Subcutaneous adipose tissue (tissue), 4 donors: ENCODE results near the gene APCDD1L. TPM values are rescaled to one million over a fixed set of nuclear protein-coding genes. Genes with fewer than 3 reads are reported as not detected.

Source experiments
- CTCF ChIP-seq: fragments of 450-650 bp; IDR thresholded peaks from one replicate; pipeline ENCODE4 v1.5.1; 2016; ENCODE audit warnings: low read depth, mild to moderate bottlenecking, control low read depth, antibody characterized with exemption, moderate library complexity
- total RNA-seq, 4 donors: library from RNA; depleted of rRNA; stranded (reverse); fragments of >200 nt; gene quantifications; one replicate each; pipeline ENCODE4 v1.1.0, GENCODE V29; 2016

APCDD1L gene
- total RNA-seq, 4 donors from 2014 or later: 0.17 to 0.22 TPM; not detected in 2

GRCh38 chr20:58554541-58554940, 39.3 kb upstream of the APCDD1L start:
- TF ChIP-seq CTCF: no peak

GRCh38 chr20:58553841-58554240, 38.6 kb upstream of the APCDD1L start:
- no peak for TF ChIP-seq CTCF

GRCh38 chr20:58553166-58553696, 38.0 kb upstream of the APCDD1L start:
- TF ChIP-seq CTCF: no peak

- no peak for TF ChIP-seq CTCF
These were observed 37.3 kb upstream of the APCDD1L start for GRCh38 chr20:58552366-58552934.

GRCh38 chr20:58551631-58552030, 36.4 kb upstream of the APCDD1L start:
- TF ChIP-seq CTCF: no peak

- TF ChIP-seq CTCF: no peak
These were observed 35.3 kb upstream of the APCDD1L start for GRCh38 chr20:58550275-58551059.
